CD14-positive monocyte (primary cell): ENCODE results near the gene GSK3A. TPM values are rescaled to one million over a fixed set of nuclear protein-coding genes. Genes with fewer than 3 reads are reported as not detected.

Experiments
- DNase-seq, 3 donors: peaks; one replicate each; pipeline ENCODE4 v3.0.0-alpha.2; 2011 to 2022
- H2AFZ ChIP-seq: 2 replicates; pipeline ENCODE4 v1.6.0; 2012; ENCODE audit warnings: mild to moderate bottlenecking, low read depth, low read length, inconsistent platforms; ENCODE audit not compliant: insufficient read depth, poor library complexity, severe bottlenecking
- H3K27ac ChIP-seq, 2 donors: 1 replicate in 1 of 2; 2 replicates in 1 of 2; pipeline ENCODE4 v1.5.1; 2012 to 2013; ENCODE audit warnings: low read length in 2 of 2, control low read depth in 1 of 2, inconsistent platforms in 1 of 2, low read depth in 1 of 2, mild to moderate bottlenecking in 1 of 2
- H3K27me3 ChIP-seq, 2 donors: one replicate each; pipeline versions ENCODE4 v1.6.0 to v1.6.1; 2011 to 2013; ENCODE audit warnings: low read length in 2 of 2; ENCODE audit not compliant: control insufficient read depth in 2 of 2, insufficient read depth in 2 of 2
- H3K36me3 ChIP-seq, 2 donors: replicated peaks in 1 of 2; 1 replicate in 1 of 2; 2 replicates in 1 of 2; pipeline versions ENCODE4 v1.5.1 to v1.6.1; 2012 to 2013; ENCODE audit warnings: low read length in 2 of 2, control low read depth in 1 of 2, inconsistent platforms in 1 of 2, mild to moderate bottlenecking in 1 of 2; ENCODE audit not compliant: insufficient read depth in 2 of 2, control insufficient read depth in 1 of 2
- H3K4me1 ChIP-seq, 2 donors: 1 replicate in 1 of 2; 2 replicates in 1 of 2; pipeline versions ENCODE4 v1.5.1 to v1.6.1; 2012 to 2013; ENCODE audit warnings: low read length in 2 of 2, control low read depth in 1 of 2, inconsistent platforms in 1 of 2, mild to moderate bottlenecking in 1 of 2, moderate library complexity in 1 of 2; ENCODE audit not compliant: insufficient read depth in 2 of 2, control insufficient read depth in 1 of 2
- H3K4me2 ChIP-seq: replicated peaks from 2 replicates; pipeline ENCODE3; 2012; ENCODE audit warnings: low read length, moderate library complexity, mild to moderate bottlenecking; ENCODE audit not compliant: poor library complexity, severe bottlenecking; ENCODE audit errors: extremely low read depth
- H3K4me3 ChIP-seq, 3 experiments: fragments of 200-600 bp in 1 of 3; sonication (generic) in 1 of 3; replicated peaks in 1 of 3; 1 replicate in 2 of 3; 2 replicates in 1 of 3; pipeline ENCODE4 v1.5.1; 2011 to 2013; ENCODE audit warnings: low read length in 3 of 3, mild to moderate bottlenecking in 3 of 3, control low read depth in 2 of 3, low read depth in 2 of 3, inconsistent platforms in 1 of 3, moderate library complexity in 1 of 3
- H3K79me2 ChIP-seq: 2 replicates; pipeline ENCODE4 v1.6.0; 2012; ENCODE audit warnings: mild to moderate bottlenecking, control low read depth, inconsistent platforms, low read length, moderate library complexity; ENCODE audit not compliant: insufficient read depth
- H3K9ac ChIP-seq: 2 replicates; pipeline ENCODE4 v1.6.0; 2017; ENCODE audit warnings: low read length, mild to moderate bottlenecking; ENCODE audit not compliant: insufficient read depth, poor library complexity, severe bottlenecking
- H3K9me3 ChIP-seq, 2 donors: replicated peaks in 1 of 2; 1 replicate in 1 of 2; 2 replicates in 1 of 2; pipeline versions ENCODE4 v1.5.1 to v1.6.1; 2012 to 2013; ENCODE audit warnings: low read length in 2 of 2, control low read depth in 1 of 2; ENCODE audit not compliant: control insufficient read depth in 1 of 2, insufficient read depth in 1 of 2
- H4K20me1 ChIP-seq: 2 replicates; pipeline ENCODE4 v1.6.0; 2012; ENCODE audit warnings: mild to moderate bottlenecking, low read length, control low read depth, moderate library complexity; ENCODE audit not compliant: insufficient read depth
- H3K27ac Mint-ChIP-seq, 7 donors: one replicate each; pipeline ENCODE4 v1.8.0; 2020; ENCODE audit warnings: mild to moderate bottlenecking in 7 of 7, mixed read lengths in 7 of 7, moderate library complexity in 6 of 7, inconsistent platforms in 2 of 7
- H3K27me3 Mint-ChIP-seq, 3 donors: one replicate each; pipeline ENCODE4 v1.8.0; 2021 to 2022; ENCODE audit warnings: low read depth in 3 of 3, mild to moderate bottlenecking in 3 of 3, mixed read lengths in 3 of 3, moderate library complexity in 3 of 3, inconsistent platforms in 1 of 3
- H3K36me3 Mint-ChIP-seq, 2 donors: one replicate each; pipeline ENCODE4 v1.8.0; 2020; ENCODE audit warnings: mixed read lengths in 2 of 2, inconsistent platforms in 1 of 2, mild to moderate bottlenecking in 1 of 2
- H3K4me1 Mint-ChIP-seq: one replicate; pipeline ENCODE4 v1.8.0; 2020; ENCODE audit warnings: mild to moderate bottlenecking, mixed read lengths
- H3K4me3 Mint-ChIP-seq, 2 donors: one replicate each; pipeline ENCODE4 v1.8.0; 2020; ENCODE audit warnings: mild to moderate bottlenecking in 2 of 2, mixed read lengths in 2 of 2, moderate library complexity in 1 of 2
- H3K9me3 Mint-ChIP-seq, 7 donors: one replicate each; pipeline ENCODE4 v1.8.0; 2020 to 2022; ENCODE audit warnings: mixed read lengths in 7 of 7, mild to moderate bottlenecking in 6 of 7, moderate library complexity in 6 of 7, inconsistent platforms in 2 of 7
- CTCF ChIP-seq: fragments of 200-600 bp; IDR thresholded peaks from one replicate; pipeline ENCODE4 v1.8.0; 2022; ENCODE audit warnings: antibody characterized with exemption, mild to moderate bottlenecking
- WGBS: methylation state at CpG from one replicate; pipeline ENCODE4 v1.1.5; 2013; ENCODE audit warnings: missing lambda C conversion rate; ENCODE audit not compliant: insufficient coverage; 5-methylcytosine and 5-hydroxymethylcytosine counted together
- intact Hi-C, 2 donors: fragments of 100-400 bp; cut with micrococcal nuclease; formaldehyde crosslinking; loops; one replicate each; pipeline versions ENCODE4 v1.15.0 to v1.15.1; 2023
- polyA plus RNA-seq, 3 donors: library from polyadenylated mRNA; depleted of rRNA in 1 of 3; unstranded in 2 of 3; stranded (reverse) in 1 of 3; fragments of 300-500 nt in 2 of 3; fragments of >200 nt in 1 of 3; fragmentation: Illumina TruSeq in 2 of 3; gene quantifications; 1 replicate in 2 of 3; 2 replicates in 1 of 3; pipeline ENCODE4 v1.2.3, GENCODE V29; 2012 to 2021

Gene GSK3A
- polyA plus RNA-seq, 3 donors: 12.3 to 47.2 (median 14.9) TPM

- no peak overlapping the region for H3K4me2 ChIP-seq
- H3K4me1 Mint-ChIP-seq: peaks cover 10% of the 10 kb centered on the region
- peaks cover 83 to 96% of the 10 kb centered on the region in 2 donors for H3K36me3 Mint-ChIP-seq
- intact Hi-C loops: loop anchor here in 1 of 2 donors (10.0 kb wide), 1 partner anchor 126 kb away; no protein-coding TSS in a partner anchor
- no peak overlapping the region for H3K4me3 ChIP-seq
- no peak overlapping the region for H3K9ac ChIP-seq
- no peak for DNase-seq
- peaks cover 35% of the 10 kb centered on the region for H3K79me2 ChIP-seq
- peak overlapping the region in 1 of 2 donors; percentile 45 for H3K27ac ChIP-seq
- H3K4me3 Mint-ChIP-seq: no peak overlapping the region
- no peaks in the 10 kb centered on the region for H3K27me3 ChIP-seq
- peak overlapping the region in 2 of 7 donors; percentile 35 to 68 for H3K27ac Mint-ChIP-seq
- no CpG with 5 or more reads among the region's 4 CpGs for WGBS
- no peak for TF ChIP-seq CTCF
- H3K9me3 ChIP-seq: no peaks in the 10 kb centered on the region
- peaks cover 90 to 99% of the 10 kb centered on the region in 2 donors for H3K36me3 ChIP-seq
- H3K9me3 Mint-ChIP-seq: no peaks in the 10 kb centered on the region
- no peaks in the 10 kb centered on the region for H3K27me3 Mint-ChIP-seq
- H3K4me1 ChIP-seq: no peaks in the 10 kb centered on the region
- H2AFZ ChIP-seq: no peak overlapping the region
- peaks cover 96% of the 10 kb centered on the region for H4K20me1 ChIP-seq
These were observed 11.8 kb downstream of the GSK3A start for GRCh38 chr19:42230571-42230970.

- peak overlapping the region in 4 of 7 donors; percentile 52 to 72 (median 70) for H3K27ac Mint-ChIP-seq
- H3K4me1 Mint-ChIP-seq: peaks cover 10% of the 10 kb centered on the region
- 68% methylated on average over 4 of the region's 8 CpGs for WGBS
These were observed 12.5 kb downstream of the GSK3A start for GRCh38 chr19:42229855-42230351.

More at GRCh38 chr19:42229855-42230351, 12.5 kb downstream of the GSK3A start:
- H2AFZ ChIP-seq: no peak overlapping the region
- H3K27me3 Mint-ChIP-seq: no peaks in the 10 kb centered on the region
- peaks cover 90 to 99% of the 10 kb centered on the region in 2 donors for H3K36me3 ChIP-seq
- H4K20me1 ChIP-seq: peaks cover 96% of the 10 kb centered on the region
- no peak overlapping the region for H3K4me2 ChIP-seq
- peaks cover 38% of the 10 kb centered on the region for H3K79me2 ChIP-seq
- no peaks in the 10 kb centered on the region for H3K4me1 ChIP-seq
- no peaks in the 10 kb centered on the region for H3K27me3 ChIP-seq
- intact Hi-C loops: loop anchor here in 1 of 2 donors (10.0 kb wide), 1 partner anchor 125 kb away; no protein-coding TSS in a partner anchor
- no peak for DNase-seq
- peaks cover 79 to 96% of the 10 kb centered on the region in 2 donors for H3K36me3 Mint-ChIP-seq
- no peak overlapping the region for H3K4me3 ChIP-seq
- no peak for TF ChIP-seq CTCF
- H3K4me3 Mint-ChIP-seq: no peak overlapping the region
- H3K27ac ChIP-seq: peak overlapping the region in 1 of 2 donors; percentile 37
- H3K9me3 ChIP-seq: no peaks in the 10 kb centered on the region
- no peak overlapping the region for H3K9ac ChIP-seq
- no peaks in the 10 kb centered on the region for H3K9me3 Mint-ChIP-seq
